Thoracic aorta (tissue), 2 donors: ENCODE measurements around the gene SYNE3. TPM values are rescaled to one million over a fixed set of nuclear protein-coding genes. Genes with fewer than 3 reads are reported as not detected.

Experiments
- ATAC-seq: fragments of 150-250 bp; one replicate; pipeline ENCODE4 v1.8.0; 2017; ENCODE audit warnings: low read depth; ENCODE audit not compliant: insufficient number of reproducible peaks, low FRiP score
- DNase-seq: peaks from one replicate; pipeline ENCODE4 v3.0.0-alpha.2; 2020; ENCODE audit warnings: low spot score
- H3K27ac ChIP-seq, 2 donors: fragments of 200-600 bp; sonication (generic); 1 replicate in 1 of 2; 2 replicates in 1 of 2; pipeline ENCODE4 v1.5.1; 2016; ENCODE audit warnings: mild to moderate bottlenecking in 2 of 2, moderate library complexity in 2 of 2
- H3K27me3 ChIP-seq: fragments of 200-600 bp; sonication (generic); replicated peaks from 2 replicates; pipeline ENCODE4 v1.6.0; 2016; ENCODE audit warnings: mild to moderate bottlenecking; ENCODE audit not compliant: insufficient read depth
- H3K36me3 ChIP-seq: fragments of 200-600 bp; sonication (generic); one replicate; pipeline ENCODE4 v1.5.1; 2016
- H3K4me1 ChIP-seq, 2 donors: fragments of 200-600 bp; sonication (generic); 1 replicate in 1 of 2; 2 replicates in 1 of 2; pipeline versions ENCODE4 v1.5.1 to v1.6.0; 2016; ENCODE audit warnings: low read depth in 2 of 2, mild to moderate bottlenecking in 1 of 2; ENCODE audit not compliant: control insufficient read depth in 1 of 2
- H3K4me3 ChIP-seq: fragments of 200-600 bp; sonication (generic); 2 replicates; pipeline ENCODE4 v1.5.1; 2016; ENCODE audit warnings: mild to moderate bottlenecking
- H3K9me3 ChIP-seq: fragments of 200-600 bp; sonication (generic); 2 replicates; pipeline ENCODE4 v1.5.1; 2016
- total RNA-seq, 2 donors: library from RNA; depleted of rRNA; stranded (reverse); fragments of >200 nt; gene quantifications; one replicate each; pipeline versions ENCODE4 v1.1.0 to v1.2.3, GENCODE V29; 2016
- TF ChIP-seq, protein P1 (sequence below): fragments of 200-600 bp; sonication (generic); IDR thresholded peaks from one replicate; pipeline ENCODE4 v1.5.1; 2019; ENCODE audit warnings: antibody characterized with exemption

SYNE3 gene
- total RNA-seq, 2 donors from 2014 or later = 29.5 to 43.4 TPM

DNA sequence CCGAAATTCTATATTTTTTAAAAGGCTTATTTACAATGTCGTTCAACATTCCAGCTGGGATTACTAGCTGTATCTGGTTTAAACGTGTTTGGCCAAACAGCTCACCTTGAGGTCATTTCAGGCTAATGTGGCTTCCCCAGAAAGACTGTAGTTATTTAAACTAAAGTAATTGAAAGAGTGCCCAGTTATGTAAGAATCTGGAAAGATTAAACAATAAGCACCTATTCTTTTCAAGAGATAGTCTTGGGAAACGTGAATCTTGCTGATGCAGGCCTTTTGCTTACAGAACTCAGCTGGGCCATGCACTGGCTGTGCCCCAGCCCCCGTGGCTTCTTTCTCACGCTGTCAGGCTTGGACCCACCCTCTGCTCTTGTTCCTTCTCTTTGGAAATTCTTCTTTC is 42.8 kb upstream of the SYNE3 start:
- DNase-seq (no peak), ATAC-seq (no peak)
- no peaks in the 10 kb centered on the region for H3K9me3 ChIP-seq
- H3K36me3 ChIP-seq = no peaks in the 10 kb centered on the region
- no peak overlapping the region for H3K4me3 ChIP-seq
- peaks cover 3% of the 10 kb centered on the region for H3K27me3 ChIP-seq
- no peak overlapping the region for H3K27ac ChIP-seq
- no peaks in the 10 kb centered on the region for H3K4me1 ChIP-seq
- TF ChIP-seq, protein P1, sequence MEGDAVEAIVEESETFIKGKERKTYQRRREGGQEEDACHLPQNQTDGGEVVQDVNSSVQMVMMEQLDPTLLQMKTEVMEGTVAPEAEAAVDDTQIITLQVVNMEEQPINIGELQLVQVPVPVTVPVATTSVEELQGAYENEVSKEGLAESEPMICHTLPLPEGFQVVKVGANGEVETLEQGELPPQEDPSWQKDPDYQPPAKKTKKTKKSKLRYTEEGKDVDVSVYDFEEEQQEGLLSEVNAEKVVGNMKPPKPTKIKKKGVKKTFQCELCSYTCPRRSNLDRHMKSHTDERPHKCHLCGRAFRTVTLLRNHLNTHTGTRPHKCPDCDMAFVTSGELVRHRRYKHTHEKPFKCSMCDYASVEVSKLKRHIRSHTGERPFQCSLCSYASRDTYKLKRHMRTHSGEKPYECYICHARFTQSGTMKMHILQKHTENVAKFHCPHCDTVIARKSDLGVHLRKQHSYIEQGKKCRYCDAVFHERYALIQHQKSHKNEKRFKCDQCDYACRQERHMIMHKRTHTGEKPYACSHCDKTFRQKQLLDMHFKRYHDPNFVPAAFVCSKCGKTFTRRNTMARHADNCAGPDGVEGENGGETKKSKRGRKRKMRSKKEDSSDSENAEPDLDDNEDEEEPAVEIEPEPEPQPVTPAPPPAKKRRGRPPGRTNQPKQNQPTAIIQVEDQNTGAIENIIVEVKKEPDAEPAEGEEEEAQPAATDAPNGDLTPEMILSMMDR = no peak

- no peak for ATAC-seq
- H3K4me3 ChIP-seq = no peak overlapping the region
Observed at GRCh38 chr14:95557832-95558231, 41.4 kb upstream of the SYNE3 start.

GRCh38 chr14:95557291-95557690 is 40.8 kb upstream of the SYNE3 start:
- ATAC-seq = no peak
- H3K27ac ChIP-seq = no peak overlapping the region
- H3K4me1 ChIP-seq = no peaks in the 10 kb centered on the region
- H3K27me3 ChIP-seq = peaks cover 3% of the 10 kb centered on the region
- DNase-seq = no peak
- H3K36me3 ChIP-seq = no peaks in the 10 kb centered on the region
- H3K9me3 ChIP-seq = no peaks in the 10 kb centered on the region
- H3K4me3 ChIP-seq = no peak overlapping the region
- TF ChIP-seq, protein P1 = no peak

More at GRCh38 chr14:95557832-95558231, 41.4 kb upstream of the SYNE3 start:
- DNase-seq = no peak
- Histone ChIP-seq H3K27ac (no peak overlapping the region), H3K9me3 (no peaks in the 10 kb centered on the region), H3K27me3 (peaks cover 3% of the 10 kb centered on the region), H3K36me3 (no peaks in the 10 kb centered on the region), H3K4me1 (no peaks in the 10 kb centered on the region)
- TF ChIP-seq, protein P1 = no peak

GRCh38 chr14:95555053-95555452 is 38.6 kb upstream of the SYNE3 start:
- H3K36me3 ChIP-seq = no peaks in the 10 kb centered on the region

DNA sequence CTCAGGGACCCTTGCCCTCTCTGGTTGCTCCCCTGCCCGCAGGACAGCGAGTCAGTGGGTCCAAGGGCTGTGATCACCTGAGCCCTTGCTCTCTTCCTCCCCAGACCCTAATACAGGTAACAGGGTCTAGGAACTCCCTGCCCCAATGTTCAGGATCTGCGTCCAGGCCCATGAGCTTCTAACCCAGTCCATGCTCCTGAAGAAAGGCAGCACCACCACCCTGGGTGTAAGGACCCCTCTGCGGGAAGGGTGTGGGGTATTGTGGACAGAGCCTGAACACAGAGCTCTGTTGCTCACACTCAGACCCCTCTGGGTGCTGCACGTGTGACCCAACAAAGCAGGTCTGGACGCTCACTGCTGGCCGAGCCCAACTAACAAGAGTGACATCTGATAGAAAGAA is 36.7 kb upstream of the SYNE3 start:
- H3K27me3 ChIP-seq = no peaks in the 10 kb centered on the region
- no peak for ATAC-seq
- TF ChIP-seq, protein P1 = no peak

More at GRCh38 chr14:95555053-95555452, 38.6 kb upstream of the SYNE3 start:
- DNase-seq (no peak), ATAC-seq (no peak)
- H3K4me1 ChIP-seq = no peaks in the 10 kb centered on the region
- no peak overlapping the region for H3K27ac ChIP-seq
- TF ChIP-seq, protein P1 = no peak
- H3K27me3 ChIP-seq = no peaks in the 10 kb centered on the region
- H3K4me3 ChIP-seq = no peak overlapping the region
- H3K9me3 ChIP-seq = no peaks in the 10 kb centered on the region

More for the DNA sequence above, 36.7 kb upstream of the SYNE3 start:
- Histone ChIP-seq H3K36me3 (no peaks in the 10 kb centered on the region), H3K27ac (no peak overlapping the region), H3K4me1 (peaks cover 0 to 2% of the 10 kb centered on the region in 2 donors), H3K4me3 (no peak overlapping the region), H3K9me3 (no peaks in the 10 kb centered on the region)
- no peak for DNase-seq
